D721Med (cell line): Measurements from ENCODE around the gene FGR.

Experiments used
- DNase-seq: peaks from one replicate; pipeline ENCODE4 v3.0.0; 2011; ENCODE audit warnings: low spot score; ENCODE audit not compliant: insufficient read length
- FAIRE-seq: peaks from 2 replicates; lab custom pipeline; 2011; peaks lifted over from hg19 to GRCh38; lab: Jason Lieb, UNC
- TF ChIP-seq, protein P1 (sequence below): IDR thresholded peaks from 2 replicates; pipeline ENCODE4 v1.5.1; 2012; ENCODE audit warnings: mild to moderate bottlenecking, control low read depth; ENCODE audit not compliant: insufficient read depth; ENCODE audit errors: missing control alignments

FGR gene

DNA sequence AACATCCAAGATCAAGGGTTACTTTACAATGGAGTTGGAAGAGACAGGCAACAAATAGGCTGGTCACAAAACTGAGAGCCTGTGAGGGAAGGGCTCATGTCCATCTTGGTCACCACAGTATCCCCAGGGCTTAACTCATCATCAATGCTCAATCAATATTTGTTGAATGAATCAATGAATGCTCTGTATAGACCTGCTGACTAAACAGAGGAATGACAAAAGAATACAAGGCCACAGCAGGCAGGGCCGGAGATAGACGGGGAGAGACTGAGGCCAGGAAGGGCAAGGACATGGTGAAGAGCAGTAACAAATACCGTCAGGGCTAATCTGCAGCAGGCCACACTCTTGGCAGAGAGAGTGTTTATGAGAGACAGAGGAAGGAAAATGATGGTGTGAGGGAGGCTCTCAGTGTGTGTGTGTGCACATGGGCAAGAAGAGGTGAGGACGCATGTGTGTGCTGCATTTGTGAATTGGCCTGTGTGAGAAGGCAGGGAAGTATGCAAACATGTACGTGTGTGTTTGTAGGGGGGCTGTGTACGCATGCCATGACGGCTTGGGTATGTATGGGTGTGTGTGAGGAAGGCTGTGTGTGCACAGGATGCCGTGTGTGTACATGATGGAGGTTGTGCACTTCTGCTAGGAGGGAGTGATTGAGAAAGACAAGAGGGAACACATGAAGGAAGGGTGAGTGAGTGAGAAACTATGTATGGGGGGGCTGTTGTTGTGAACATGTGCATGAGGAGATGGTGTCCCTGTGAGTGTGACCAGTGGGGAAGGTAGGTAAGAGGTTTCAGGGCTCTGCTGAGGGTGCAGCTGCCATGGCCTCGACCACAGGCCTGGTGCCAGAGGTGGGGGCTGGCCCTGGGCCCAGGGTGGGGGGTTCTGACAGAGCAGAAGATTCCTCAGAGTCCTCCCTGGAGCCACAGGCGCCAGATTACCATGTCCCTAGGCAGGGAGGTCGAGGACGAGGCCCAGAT, 46.4 kb downstream of the FGR start:
- TF ChIP-seq, protein P1, sequence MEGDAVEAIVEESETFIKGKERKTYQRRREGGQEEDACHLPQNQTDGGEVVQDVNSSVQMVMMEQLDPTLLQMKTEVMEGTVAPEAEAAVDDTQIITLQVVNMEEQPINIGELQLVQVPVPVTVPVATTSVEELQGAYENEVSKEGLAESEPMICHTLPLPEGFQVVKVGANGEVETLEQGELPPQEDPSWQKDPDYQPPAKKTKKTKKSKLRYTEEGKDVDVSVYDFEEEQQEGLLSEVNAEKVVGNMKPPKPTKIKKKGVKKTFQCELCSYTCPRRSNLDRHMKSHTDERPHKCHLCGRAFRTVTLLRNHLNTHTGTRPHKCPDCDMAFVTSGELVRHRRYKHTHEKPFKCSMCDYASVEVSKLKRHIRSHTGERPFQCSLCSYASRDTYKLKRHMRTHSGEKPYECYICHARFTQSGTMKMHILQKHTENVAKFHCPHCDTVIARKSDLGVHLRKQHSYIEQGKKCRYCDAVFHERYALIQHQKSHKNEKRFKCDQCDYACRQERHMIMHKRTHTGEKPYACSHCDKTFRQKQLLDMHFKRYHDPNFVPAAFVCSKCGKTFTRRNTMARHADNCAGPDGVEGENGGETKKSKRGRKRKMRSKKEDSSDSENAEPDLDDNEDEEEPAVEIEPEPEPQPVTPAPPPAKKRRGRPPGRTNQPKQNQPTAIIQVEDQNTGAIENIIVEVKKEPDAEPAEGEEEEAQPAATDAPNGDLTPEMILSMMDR = no peak
- DNase-seq (no peak), FAIRE-seq (no peak)

DNA sequence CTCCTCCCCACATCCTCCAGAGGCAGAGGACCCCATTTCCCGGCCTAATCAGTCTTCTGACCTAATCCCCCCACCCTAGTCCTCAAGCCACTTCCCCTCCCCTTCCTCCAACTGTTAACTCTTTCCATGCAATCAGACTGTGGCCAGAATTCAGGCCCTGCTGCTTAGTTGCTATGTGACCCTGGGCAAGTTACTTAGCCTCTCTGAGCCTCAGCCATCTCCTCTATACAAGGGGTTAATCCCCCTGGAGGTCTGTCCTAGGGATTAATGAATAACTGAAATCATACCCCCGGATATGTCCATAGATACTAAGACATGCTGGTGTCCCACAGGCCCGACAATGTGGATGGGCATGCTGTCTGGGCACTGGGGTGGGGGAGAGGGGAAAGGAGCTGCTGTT, 49.3 kb downstream of the FGR start:
- FAIRE-seq = no peak
- TF ChIP-seq, protein P1 = no peak
- no peak for DNase-seq

DNA sequence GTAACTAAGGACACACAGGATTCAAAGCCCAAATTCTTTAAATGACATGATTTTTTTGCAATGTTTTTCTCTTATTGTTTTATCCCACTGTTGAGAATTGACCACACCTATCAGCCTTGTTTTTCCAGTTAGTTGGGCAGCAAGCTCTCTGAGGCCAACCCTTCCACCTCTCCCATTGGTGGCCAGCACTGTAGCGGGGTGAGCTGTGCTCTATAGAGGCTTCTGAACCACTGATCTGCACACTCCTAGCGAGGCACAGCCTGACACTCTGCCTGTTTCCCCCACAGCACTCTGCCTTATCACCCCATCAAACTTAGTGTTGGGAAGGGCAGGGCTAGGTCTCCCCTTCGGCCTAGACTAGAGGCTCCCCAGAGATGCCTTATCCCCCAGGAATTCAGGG, 50.5 kb downstream of the FGR start:
- FAIRE-seq (no peak), DNase-seq (no peak)
- TF ChIP-seq, protein P1 = no peak

DNA sequence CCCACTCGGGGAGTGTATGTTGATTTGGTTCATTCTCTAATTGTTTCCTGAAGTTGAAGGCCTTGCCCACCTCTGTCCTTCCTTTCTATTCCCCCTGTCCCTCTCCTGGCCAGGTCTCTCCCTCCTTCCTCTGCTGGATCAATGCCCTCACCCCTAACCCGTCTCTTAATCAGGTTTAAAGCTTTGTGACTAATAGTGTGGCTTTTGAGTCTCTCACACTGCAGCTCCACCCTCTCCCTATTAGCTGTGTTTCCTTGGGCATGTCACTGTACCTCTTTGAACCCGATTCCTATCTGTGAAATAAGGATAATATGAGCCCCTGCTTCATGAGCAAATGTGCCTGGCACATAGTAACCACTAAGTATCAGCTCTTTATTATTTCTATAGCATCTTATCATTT, 51.5 kb downstream of the FGR start:
- DNase-seq = no peak
- TF ChIP-seq, protein P1 = no peak

DNA sequence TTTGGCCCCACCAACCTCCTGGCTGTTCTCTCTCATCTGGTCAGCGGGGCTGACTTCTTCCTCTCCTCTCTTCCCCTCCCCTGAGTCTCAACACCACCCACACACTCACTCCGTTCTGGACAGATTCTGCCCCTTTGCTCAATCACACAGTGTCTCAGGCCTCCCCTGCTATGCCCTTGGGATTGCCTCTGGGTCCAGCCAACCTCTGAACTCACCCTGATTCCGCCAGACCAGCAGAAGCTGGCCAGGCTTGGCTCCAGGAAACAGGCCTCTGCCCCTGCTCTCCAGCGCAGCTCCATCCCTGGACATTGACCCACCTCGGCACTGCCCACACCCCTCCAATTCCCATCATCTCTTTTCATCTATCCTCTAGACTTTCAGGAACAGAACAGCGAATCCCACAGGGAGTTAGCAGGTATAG, 53.2 kb downstream of the FGR start:
- DNase-seq = no peak
- TF ChIP-seq, protein P1 = no peak
- no peak for FAIRE-seq

More for the DNA sequence above, 51.5 kb downstream of the FGR start:
- FAIRE-seq = no peak

DNA sequence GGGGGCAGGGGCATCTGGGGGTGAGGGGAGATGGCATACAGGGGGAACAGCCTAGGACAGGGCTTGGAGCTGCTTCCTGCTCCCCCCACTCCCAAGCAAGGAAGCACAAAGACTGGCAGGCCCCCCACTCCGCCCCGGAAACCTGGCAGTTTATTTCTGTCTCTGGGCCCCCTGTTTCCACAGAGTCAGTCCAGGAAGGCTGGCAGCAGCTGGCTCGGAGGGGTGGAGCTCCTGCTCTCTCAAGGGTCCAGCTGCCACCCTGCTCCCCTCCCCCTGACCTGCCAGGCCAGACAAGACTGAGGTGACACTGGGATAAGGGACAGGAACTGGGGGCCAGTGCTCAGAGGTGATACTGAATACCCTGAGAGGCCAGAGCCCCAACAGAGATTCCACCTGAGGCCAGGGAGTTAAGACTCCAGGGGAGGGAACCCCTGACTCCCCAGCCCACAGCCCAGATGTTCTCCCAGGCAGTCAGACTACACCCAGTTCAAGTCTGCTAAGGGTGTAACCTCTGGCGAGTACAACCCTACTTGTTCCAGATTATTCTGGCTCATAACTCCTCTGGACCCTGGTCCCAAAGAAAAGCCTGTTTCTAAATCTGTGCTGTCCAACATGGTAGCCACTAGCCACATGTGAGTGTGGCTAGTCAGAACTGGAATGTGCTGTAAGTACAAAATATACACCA, 57.3 kb downstream of the FGR start:
- DNase-seq = no peak
- FAIRE-seq = no peak
- TF ChIP-seq, protein P1 = no peak

DNA sequence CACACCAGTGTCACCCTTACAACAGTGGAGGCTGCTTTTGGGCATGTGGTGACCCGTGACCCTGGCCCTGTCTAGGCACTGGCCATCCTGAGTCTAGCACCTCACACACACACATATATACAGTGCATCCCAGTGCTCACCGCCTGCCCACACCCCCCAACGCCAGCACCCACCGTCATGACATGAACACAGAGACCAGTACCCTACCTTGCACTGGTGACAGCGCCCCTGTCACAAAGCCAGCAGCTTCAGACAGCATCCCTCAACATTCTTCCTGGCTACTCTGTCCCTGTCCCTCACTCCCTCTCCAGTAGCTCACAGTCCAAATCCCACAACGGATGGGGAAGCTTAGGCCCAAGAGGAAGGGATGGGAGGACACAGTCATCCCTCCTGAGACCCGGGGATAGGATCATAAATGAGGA, 58.2 kb downstream of the FGR start:
- DNase-seq (no peak), FAIRE-seq (no peak)
- TF ChIP-seq, protein P1 = no peak
